ENCODE measurements around the gene SP3. TPM values are rescaled to one million over a fixed set of nuclear protein-coding genes. Genes with fewer than 3 reads are reported as not detected.

Gene SP3
- total RNA-seq, 1 donor from 2014 or later, result 71.2 TPM

- DNase-seq (ENCODE audit: low read depth in 2 of 2), result no peak
These were observed 106.9 kb downstream of the SP3 start for GRCh38 chr2:173858291-173858731.
